NCI-H524 treated with DMSO at 0.1 percent for 48 hours (cell line): ENCODE measurements around the gene SH2D1A.
A peak's percentile ranks its signal among the peaks of the same experiment; 100 is the strongest.
"Not testable (repeated sequence)": the region's sequence is repeated elsewhere in the genome, so short reads cannot be mapped to it uniquely, and the experiment has no call there.

ENCODE experiments used
- DNase-seq: peaks from one replicate; lab custom pipeline; 2025; lab: John Stamatoyannopoulos, UW

The SH2D1A gene

DNA sequence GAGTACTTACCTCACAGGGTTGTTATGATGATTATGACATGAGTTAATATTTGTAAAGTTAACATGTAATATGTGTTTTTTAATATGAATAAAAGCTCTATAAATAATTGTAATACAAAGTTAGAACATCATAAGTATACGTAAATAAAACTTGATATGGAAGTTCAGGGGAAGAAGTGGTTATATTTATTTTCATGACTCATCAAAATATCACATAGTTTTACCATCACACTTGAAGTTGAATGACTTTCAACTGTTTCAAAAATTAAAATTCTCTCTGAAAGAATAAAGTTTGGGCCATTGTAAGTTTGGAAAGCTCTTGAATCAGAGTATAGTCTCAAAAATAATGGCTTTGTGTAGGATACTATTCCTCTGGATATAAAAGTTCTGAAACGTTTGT is 8.3 kb downstream of the SH2D1A start:
- DNase-seq = no peak

DNA sequence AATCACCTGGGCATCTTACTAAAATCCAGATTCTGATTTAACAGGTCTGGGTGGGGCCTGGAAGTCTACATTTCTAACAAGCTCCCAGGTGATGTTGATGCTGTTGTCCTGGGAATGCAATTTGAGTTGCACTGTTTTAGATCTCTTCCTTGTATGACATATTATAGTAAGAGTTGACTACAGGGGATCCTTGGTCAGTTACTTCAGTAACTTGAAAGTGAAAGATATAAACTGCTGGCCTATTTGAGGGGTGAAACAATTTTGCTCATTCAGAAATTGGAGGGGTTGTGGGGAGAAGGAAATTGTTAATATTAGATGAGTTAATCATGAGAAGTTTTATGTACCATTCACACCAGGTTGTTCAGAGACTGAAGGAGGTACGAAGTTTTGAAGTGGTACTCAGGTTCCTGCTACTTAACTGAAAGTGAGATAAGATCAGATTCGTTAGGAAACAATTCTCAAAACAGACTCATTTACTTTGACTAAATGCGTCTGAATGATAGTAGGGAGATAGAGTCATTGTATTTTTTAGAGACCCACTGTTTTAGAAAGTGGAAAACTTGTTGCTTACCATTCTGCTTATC is 12.5 kb downstream of the SH2D1A start:
- DNase-seq = no peak

DNA sequence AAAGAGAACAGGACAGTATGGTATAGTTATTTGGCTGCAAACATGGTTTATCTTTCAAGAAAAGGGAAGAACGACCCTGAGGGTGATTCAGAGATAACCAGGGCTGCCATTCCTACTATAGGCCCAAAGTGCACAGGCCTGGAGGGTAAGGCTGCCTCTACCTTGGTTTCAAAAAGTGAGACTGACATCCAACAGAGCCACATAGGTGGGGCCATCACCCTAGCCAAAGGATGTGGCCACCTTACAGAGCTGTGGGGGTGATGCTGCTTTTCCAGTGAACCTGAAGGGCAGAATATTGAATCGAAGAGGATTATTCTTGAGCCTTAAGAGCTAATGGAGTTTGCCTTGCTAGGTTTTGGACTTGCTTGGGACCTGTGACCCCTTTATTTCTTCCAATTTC is 15.7 kb downstream of the SH2D1A start:
- DNase-seq = no peak

DNA sequence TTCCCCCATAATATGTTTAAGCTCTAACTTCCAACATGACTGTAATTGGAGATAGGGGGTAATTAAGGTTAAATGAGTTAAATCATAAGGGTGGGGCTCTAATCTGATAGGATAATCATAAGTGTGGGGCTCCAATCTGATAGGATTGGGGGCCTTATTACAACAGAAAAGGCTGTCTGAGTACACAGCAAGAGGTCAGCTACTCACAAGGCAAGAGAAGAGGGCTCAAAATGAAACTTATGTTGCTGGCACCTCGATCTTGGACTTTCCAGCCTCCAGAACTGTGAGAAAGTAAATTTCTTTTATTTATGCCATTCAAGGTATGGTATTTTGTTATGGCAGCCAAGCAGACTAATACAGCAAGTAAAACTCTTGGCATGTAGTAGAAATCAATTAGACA is 16.4 kb downstream of the SH2D1A start:
- no peak for DNase-seq

DNA sequence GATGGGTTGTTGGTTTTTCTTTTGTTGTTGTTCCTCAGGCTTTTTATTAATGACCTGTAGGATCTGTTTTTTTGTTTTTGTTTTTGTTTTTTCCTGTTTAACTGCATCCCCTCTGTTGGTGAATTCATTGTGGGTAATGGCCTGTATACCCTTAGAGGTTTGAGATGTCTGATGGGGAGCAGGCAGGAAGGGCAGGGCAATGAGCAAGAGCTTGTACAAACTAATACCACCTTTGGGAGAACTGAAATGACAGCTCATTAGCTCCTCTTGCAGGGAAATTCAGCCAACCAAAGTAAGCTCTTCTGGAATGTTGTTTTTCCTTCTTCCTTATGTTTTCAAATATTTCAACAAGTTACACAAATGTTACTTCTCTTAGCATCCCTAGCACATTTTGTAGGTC is 23.4 kb downstream of the SH2D1A start:
- no peak for DNase-seq

DNA sequence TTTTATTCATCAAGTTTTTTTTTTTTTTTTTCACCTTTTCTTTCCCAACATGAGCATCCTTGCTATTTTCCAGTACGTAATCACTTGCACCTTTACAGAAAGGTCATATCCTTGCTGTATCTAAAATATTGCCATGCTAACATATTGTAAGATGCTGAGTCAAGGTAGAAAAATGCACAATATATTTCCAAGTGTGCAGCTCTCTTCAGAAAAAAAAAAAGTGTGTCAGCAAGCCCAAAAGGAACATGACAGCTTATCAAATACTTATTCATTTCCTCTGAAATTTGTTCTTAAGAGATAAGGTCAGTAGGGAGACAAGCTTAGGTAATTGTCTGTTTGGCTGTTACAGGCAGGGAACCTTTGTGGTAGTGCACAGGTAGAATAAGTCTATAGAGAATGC is 27.0 kb downstream of the SH2D1A start:
- no peak for DNase-seq

DNA sequence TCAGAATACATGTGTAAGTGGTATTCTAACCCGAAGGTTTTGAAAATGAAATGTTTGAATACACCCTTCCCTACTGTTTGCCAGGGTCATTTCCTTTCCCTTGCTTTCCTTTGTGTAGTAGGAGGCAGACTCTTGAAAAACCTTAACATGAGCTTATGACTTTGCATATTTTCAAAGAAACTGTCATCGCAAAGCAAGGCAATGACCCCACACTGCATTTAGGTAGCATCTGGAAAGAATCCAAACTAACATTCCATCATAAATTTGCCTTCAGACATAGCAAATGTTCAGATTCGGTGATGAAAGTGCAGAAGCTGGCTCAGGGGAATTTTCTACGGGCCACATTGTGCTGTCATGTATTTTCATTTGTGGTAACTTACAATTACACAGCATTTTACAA is 32.3 kb downstream of the SH2D1A start:
- no peak for DNase-seq

DNA sequence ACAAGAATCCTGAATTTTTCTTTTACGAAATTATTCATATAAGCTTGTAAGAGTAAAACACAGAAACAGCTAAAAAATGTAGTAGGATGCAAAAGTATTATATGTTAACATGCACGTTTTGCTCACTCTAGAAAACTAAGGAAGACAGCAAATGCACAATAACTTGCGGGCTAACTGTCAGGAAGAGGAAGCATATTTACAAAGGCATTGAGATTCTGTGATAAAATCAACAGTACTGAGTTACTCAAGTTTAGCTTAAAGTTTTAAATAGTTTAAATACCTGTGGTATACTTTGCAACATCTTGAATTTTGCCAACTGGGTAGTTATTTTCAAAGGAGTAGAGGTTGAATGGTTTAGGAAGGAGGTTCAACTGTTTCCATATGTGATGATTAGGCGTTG is 37.0 kb downstream of the SH2D1A start:
- no peak for DNase-seq

DNA sequence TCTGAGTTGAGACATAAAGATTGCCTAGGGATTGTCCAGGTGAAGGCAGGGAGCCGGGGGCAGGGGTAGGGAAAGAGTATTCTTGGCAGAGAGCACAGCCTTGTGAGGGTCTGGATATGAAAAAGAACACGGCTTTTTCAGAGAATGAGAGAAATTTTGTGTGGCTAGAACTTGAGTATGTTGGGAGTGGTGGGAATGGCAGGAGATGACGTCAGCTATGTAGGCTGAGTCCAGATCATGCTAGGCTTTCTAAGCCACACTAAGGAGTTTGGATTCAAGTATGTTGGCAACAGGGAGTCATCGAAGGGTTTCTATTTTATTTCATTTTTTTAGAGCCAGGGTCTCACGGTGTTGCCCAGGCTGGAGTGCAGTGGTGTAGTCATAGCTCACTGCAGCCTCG is 40.0 kb downstream of the SH2D1A start:
- DNase-seq = no peak

DNA sequence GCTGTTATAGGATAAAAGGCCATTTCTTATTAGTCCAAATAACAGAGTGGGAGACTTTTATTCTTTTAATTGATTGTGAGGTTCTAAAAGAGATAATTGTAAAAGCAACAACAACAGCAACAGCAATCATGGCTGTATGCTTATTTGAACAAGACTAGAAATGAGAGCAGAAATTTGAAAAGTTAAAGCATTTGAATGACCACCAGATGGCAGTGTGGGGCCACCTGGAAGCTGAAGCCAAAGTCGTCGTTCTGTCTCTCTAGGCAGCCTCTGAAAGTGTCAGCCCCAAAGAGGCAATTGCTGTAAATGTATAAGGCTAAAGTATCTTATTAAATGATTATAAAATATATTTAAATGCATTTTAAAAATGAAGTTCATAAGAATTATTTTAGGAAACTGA is 42.2 kb downstream of the SH2D1A start:
- DNase-seq = peak; percentile 3

DNA sequence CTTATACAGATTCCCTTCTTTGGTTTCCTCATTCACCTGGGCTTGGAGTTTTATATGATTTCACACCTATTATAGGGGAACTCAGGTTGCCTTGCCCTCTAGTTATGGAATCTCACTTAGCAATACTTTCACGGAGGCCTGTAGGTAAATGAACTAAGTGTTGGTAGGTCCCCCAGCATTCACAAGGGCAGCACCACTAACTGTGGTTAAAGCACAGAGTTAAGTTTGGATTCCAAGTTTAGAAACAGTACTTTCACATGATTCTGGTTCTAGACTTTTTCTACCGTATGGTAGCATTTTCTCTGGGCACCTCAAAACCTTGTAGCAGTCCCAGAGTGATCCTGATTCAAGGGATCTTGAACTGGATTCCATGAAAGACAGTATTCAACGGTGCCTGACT is 46.4 kb downstream of the SH2D1A start:
- no peak for DNase-seq

DNA sequence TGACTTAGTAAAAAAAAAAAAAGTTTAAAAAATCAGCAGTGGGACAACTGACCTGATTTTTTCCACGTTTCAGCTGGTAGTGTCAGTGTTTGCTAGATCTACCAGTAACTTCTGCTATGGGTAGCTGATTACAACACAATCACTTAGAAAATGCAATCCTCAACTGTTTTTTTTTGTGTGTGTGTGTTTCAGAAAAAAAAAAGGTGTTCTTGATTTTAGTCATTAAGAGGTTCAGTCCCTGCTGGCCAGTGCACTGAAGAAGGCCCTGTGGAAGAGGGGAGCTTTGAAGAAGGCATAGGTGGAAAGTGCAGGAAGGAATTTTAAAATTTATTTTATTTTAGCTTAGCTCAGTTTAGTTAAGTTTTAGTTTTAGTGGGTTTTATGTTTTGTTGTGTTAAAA is 46.9 kb downstream of the SH2D1A start:
- DNase-seq = no peak

DNA sequence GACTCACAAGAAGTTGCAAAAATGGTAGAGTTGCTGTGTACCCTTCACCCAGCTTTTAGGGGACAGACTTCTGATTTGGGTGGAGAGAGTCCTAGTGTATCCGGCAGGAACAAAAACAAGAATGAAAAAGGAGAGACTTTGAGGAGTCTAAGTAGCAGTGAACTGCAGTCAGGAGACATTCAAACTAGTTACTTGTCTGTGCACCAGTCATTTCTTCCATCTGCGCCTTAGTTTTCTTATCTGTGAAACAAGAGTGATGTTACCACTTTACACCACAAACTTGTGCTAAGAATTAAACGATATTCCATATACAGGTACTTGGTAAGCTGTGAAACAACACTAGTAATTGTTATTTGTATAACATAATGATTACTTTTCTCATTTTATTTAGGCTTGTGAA is 47.3 kb downstream of the SH2D1A start:
- no peak for DNase-seq

DNA sequence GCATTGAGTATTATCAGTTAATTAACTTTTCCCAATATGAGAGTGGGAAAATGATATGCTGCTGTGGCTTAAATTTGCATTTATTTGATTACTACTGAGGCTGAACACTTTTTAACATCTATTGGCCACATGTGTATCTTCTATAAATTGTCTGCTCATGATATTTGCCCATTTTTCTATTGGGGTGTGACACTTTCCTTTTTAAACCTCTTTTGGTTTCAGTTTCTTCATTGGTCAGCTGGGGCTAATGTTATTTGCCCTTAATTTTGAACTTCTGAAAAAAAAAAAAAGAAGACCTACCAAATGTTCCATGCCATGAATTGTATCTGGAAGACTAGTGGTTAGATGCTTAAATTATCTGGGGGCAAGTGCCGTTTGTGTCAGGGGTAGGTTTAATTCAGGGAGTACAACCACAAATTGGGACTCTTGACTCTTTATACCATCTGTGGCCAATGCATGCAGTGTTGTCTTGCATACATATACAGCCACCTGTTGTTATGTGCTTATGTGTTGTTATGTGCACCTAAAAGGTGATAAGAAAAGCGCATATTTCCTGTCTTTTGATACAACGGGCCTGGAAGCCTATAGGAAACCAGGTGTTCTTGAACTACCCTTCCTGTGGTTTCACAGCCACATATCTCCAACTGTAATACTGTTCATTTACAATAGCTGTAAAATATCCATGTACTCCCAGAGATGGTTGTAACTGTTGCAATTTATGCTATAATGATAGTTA is 49.0 kb downstream of the SH2D1A start:
- DNase-seq = no peak

DNA sequence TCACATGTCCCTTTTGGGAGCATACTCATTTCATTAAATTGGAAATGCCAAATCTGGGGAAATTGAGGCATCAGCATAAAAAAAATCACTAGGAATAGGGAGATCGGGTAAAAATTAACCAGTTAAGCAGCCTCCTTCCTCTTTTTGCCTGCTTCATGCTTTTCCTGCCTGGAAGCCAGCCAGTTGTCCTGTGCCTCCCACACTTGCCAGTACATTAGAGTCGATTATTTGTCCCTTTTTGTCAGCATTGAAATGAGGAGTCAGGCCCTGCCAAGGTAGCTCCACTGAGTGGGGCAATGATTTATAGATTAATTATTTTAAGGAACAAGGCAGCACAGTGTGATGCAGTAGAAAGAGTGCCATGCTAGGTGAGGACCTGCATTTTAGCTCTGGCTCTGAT is 55.3 kb downstream of the SH2D1A start:
- DNase-seq = no peak

DNA sequence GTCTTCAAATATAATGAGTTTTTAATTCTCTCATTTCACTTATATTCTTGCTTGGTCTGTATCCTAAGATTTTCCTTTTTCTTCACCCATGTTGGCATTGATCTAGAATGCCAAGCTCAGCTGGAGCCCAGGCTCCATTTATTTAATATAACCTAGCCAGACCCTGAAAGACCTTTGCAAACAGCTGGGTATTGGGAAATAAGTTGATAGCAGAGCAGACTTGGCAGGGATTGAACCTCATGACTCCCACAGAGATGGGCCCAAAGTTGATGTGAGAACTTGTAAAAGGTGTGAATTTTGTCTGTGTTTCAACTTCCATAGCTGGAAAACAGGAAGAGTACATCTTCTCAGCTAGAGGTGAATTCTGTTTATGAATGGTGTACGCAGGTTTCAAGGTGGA is 59.5 kb downstream of the SH2D1A start:
- no peak for DNase-seq

DNA sequence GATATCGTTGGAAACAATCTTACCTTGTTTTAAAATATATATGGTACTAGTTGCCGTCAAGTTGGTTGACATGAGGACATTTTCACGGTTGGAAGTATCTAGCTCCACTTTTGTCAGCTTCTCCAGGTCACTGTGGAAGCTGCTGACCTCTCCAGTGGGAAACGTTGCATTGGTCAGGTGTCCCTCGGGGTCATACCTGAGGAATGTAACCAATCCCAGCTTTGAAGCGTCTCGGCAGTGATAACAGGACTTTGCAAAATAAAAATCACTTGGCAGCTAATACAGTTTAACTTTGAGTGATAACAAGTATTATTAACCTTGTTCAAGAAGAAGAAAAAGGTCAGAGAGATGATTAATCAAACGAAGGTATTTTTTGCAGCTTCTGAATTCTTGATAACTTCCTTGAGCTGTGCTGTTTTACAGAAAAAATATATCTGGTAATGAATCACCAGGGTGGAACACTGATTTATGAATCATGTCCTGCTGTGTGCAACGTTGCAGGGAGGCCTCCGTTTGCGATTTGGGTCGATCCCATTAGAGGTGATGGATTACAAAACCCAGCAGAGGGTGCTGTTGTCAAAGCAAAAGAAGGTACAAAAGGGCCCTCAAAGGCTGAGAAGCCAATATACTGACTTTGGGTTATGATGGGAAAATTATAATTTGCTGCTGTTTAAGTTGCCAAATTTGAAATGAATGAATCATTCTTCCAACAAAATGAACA is 60.1 kb downstream of the SH2D1A start:
- peak; percentile 4 for DNase-seq

DNA sequence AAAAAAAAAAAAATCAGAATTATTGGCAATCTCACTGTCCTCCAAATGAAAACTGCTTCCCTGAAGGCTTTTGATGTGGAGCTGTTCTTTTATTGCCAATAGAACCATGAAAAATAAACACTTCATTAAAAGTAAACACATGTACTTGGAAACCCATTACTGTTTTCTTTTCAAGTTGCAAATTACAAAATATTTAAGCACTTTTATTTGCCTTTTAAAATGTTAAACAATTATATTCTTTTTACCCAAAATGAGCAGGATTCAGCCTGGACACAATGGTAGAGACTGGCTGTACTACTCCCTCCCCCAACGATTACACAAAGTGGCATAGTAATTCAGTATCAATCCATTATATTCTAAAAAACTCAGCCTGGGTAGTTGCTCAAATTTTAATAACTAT is 60.9 kb downstream of the SH2D1A start:
- no peak for DNase-seq

DNA sequence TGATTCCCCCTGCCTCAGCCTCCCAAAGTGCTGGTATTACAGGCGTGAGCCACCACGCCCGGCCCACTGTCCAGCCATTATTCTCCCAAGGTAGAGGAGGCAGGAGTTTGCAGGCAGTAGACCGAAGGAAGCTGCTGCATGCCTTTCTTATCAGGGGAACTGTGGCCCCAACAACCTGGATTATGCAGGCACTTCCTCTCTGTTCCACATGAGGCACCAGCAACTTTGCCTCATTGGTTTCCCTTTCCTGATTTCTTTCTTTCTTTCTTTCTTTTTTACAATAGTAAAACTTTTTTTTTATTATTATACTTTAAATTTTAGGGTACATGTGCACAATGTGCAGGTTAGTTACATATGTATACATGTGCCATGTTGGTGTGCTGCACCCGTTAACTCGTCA is 62.0 kb downstream of the SH2D1A start:
- not testable (repeated sequence) for DNase-seq

DNA sequence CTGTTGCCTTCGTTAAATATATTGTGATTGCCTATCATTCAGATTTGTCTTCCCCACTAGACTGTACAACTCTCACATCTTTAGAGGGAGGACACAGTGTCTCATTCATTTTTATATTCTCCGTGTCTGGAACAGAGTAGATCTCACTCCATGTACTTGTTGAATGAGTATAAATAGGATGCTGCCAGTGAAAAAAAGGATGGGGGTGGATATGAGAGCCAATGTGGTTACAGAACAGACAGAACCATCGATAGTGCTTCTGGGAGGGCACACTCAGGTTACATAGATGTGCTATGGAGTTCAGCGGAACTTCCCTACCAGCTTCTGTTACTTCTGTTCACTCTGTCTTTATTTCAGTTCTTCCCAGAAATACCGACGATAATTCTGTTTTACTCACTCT is 66.9 kb downstream of the SH2D1A start:
- no peak for DNase-seq

DNA sequence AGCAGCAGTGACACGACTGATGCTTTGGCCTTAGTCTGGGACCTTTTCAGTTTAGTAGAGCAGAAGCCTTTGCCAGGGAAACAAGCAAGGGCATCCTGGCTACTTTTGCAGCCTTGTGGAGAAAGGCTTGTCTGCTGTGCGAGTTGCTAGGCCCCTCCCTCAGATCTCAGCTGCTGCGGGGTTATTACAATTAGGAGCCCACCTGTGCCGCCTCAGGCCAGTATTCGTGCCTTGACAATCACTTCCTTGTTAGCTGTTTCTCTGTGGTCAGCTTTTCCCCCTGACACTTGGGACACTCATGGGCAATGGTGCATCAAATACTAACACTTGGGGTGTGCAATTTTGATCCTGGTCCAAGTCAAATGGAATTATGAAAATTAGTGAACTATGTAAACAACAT is 67.9 kb downstream of the SH2D1A start:
- DNase-seq = no peak

DNA sequence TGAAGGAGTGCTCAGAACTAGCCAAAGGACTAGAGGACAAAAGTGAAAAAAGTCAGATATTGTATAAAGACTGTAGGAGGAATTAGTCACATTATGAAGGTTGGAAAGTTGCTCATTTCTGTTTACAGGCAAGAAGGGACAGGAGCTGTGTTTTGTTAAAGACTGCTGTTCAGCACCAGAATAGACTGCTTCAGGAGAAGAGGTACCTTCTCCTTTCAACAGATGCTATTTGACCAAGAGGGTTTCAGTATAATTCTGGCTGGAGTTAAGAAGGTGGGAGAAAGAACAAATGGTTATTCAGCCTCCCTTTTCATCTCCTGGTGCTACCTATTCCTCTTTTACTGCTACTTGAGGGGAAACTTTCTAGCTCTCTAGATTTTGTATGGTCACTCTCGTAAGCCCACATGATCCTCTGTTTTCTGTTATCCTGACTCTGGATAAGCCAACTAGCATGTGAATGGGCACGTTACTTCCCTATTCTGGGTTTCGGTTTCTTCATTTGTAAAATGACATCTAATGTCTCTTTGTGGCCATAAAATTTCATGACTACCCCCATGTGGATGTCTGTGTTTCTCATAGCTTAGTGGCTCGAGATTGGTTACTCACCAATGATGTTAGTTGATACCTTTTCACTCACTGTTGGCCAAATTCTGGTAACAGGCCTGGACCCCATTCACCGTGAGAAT is 68.9 kb downstream of the SH2D1A start:
- no peak for DNase-seq
